Mucosa of rectum (tissue), 2 donors: ENCODE results near the gene ANLN.
"Not testable (repeated sequence)": the region's sequence is repeated elsewhere in the genome, so short reads cannot be mapped to it uniquely, and the experiment has no call there.

Experiments
- H3K27ac ChIP-seq, 2 donors: one replicate each; pipeline ENCODE4 v1.7.0; 2013; ENCODE audit warnings: inconsistent platforms in 2 of 2, low read depth in 2 of 2, low read length in 2 of 2
- H3K27me3 ChIP-seq, 2 donors: one replicate each; pipeline ENCODE4 v1.7.0; 2013; ENCODE audit warnings: low read length in 2 of 2; ENCODE audit not compliant: control insufficient read depth in 2 of 2, insufficient read depth in 2 of 2
- H3K36me3 ChIP-seq, 2 donors: one replicate each; pipeline ENCODE4 v1.7.0; 2013; ENCODE audit warnings: low read length in 2 of 2; ENCODE audit not compliant: control insufficient read depth in 2 of 2, insufficient read depth in 2 of 2
- H3K4me1 ChIP-seq, 2 donors: one replicate each; pipeline ENCODE4 v1.7.0; 2013; ENCODE audit warnings: low read length in 2 of 2, mild to moderate bottlenecking in 1 of 2; ENCODE audit not compliant: control insufficient read depth in 2 of 2, insufficient read depth in 2 of 2
- H3K4me3 ChIP-seq, 2 donors: one replicate each; pipeline ENCODE4 v1.7.0; 2013; ENCODE audit warnings: low read length in 2 of 2
- H3K9ac ChIP-seq, 2 donors: one replicate each; pipeline ENCODE4 v1.7.0; 2013; ENCODE audit warnings: low read length in 2 of 2, low read depth in 1 of 2, mild to moderate bottlenecking in 1 of 2
- H3K9me3 ChIP-seq, 2 donors: one replicate each; pipeline ENCODE4 v1.7.0; 2013; ENCODE audit warnings: low read length in 2 of 2; ENCODE audit not compliant: control insufficient read depth in 2 of 2
- donor health status: healthy.
- donor health status: Normal muscosa, but diverticular disease.

ANLN gene

GRCh38 chr7:36372156-36372555 is 17.5 kb upstream of the ANLN start:
- Histone ChIP-seq H3K36me3 (no peaks in the 10 kb centered on the region), H3K27me3 (no peaks in the 10 kb centered on the region), H3K4me1 (no peaks in the 10 kb centered on the region), H3K4me3 (no peak overlapping the region), H3K27ac (no peak overlapping the region), H3K9me3 (no peaks in the 10 kb centered on the region), H3K9ac (no peak overlapping the region)

DNA sequence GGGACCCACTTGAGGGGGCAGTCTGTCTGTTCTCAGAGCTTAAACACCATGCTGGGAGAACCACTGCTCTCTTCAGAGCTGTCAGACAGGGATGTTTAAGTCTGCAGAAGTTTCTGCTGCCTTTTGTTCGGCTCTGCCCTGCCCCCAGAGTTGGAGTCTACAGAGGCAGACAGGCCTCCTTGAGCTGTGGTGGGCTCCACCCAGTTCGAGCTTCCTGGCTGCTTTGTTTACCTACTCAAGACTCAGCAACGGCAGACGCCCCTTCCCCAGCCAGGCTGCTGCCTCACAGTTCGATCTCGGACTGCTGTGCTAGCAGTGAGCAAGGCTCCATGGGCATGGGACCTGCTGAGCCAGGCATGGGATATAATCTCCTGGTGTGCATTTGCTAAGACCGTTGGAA is 11.1 kb upstream of the ANLN start:
- not testable (repeated sequence) for H3K36me3 ChIP-seq, H3K27me3 ChIP-seq, H3K9ac ChIP-seq, H3K4me1 ChIP-seq, H3K4me3 ChIP-seq, H3K27ac ChIP-seq, H3K9me3 ChIP-seq

DNA sequence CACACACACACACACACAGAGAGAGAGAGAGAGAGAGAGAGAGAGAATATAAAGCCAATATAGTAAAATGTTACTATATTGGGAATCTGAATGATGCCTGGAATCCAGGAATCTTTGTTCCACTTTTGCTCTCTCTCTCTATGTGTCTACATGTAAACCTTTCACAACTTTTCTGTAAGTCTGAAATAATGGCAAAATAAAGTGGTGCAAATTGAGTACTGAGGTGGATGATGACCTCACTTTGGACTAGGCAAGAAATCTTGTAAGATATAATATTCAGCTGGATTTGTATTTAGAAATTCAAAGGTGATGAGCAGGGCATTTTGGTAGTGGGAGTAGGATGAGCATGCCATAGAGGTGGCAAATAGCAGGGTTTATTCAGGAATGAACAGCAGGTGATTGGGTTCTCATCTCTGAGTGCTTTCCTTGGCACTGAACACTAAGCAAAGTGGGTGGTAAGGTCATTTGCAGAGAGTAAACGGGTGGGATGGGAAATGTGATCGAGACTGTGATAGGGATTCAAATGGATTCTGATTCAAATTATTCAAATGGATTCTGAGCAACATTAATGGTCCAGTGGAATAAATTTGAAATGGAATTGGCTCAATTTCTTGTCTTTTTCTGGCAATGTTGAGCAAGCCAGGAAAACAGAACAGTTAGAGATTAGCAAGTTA is 9.7 kb upstream of the ANLN start:
- Histone ChIP-seq H3K36me3 (no peaks in the 10 kb centered on the region), H3K9me3 (no peaks in the 10 kb centered on the region), H3K27ac (no peak overlapping the region), H3K9ac (no peak overlapping the region), H3K4me1 (no peaks in the 10 kb centered on the region), H3K4me3 (no peak overlapping the region), H3K27me3 (no peaks in the 10 kb centered on the region)

DNA sequence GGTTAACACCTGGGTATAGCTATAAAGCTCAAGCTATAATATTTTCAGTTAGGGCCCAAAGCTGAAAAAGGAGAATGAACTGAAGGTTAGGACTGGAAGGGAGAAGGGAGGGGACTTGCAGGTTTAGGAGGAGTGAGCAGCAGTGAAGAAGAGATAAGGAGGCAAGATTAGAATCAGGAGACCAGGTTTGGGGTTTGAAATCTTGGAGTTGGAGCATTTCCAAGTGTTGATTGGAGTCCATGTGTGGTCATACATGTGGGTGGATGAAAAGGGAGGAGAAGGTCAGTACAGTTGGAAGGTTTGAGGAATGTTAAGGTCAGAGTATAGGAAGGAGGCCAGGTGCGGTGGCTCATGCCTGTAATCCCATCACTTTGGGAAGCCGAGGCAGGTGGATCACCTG is 8.6 kb upstream of the ANLN start:
- H3K4me1 ChIP-seq, result no peaks in the 10 kb centered on the region
- no peaks in the 10 kb centered on the region for H3K27me3 ChIP-seq
- H3K36me3 ChIP-seq, result no peaks in the 10 kb centered on the region
- no peak overlapping the region for H3K9ac ChIP-seq
- no peaks in the 10 kb centered on the region for H3K9me3 ChIP-seq
- H3K4me3 ChIP-seq, result no peak overlapping the region
- no peak overlapping the region for H3K27ac ChIP-seq

GRCh38 chr7:36383284-36383683 is 6.4 kb upstream of the ANLN start:
- H3K9me3 ChIP-seq, H3K4me1 ChIP-seq, H3K27ac ChIP-seq, H3K9ac ChIP-seq, H3K4me3 ChIP-seq, H3K36me3 ChIP-seq, H3K27me3 ChIP-seq: not testable (repeated sequence)

DNA sequence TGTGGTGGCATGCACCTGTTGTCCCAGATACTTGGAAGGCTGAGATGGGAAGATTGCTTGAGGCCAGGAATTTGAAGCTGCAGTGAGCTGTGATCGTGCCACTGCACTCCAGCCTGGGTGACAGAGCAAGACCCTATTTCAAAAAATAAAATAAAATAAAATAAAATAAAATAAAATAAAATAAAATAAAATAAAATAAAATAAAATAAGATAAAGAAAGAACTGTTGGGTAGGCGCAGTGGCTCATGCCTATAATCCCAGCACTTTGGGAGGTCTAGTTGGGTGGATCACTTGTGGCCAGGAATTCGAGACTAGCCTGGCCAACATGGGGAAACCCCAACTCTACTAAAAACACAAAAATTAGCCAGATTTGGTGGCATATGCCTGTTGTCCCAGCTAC is 4.0 kb upstream of the ANLN start:
- H3K27me3 ChIP-seq, H3K9me3 ChIP-seq, H3K4me1 ChIP-seq, H3K36me3 ChIP-seq, H3K4me3 ChIP-seq, H3K9ac ChIP-seq, H3K27ac ChIP-seq: not testable (repeated sequence)

DNA sequence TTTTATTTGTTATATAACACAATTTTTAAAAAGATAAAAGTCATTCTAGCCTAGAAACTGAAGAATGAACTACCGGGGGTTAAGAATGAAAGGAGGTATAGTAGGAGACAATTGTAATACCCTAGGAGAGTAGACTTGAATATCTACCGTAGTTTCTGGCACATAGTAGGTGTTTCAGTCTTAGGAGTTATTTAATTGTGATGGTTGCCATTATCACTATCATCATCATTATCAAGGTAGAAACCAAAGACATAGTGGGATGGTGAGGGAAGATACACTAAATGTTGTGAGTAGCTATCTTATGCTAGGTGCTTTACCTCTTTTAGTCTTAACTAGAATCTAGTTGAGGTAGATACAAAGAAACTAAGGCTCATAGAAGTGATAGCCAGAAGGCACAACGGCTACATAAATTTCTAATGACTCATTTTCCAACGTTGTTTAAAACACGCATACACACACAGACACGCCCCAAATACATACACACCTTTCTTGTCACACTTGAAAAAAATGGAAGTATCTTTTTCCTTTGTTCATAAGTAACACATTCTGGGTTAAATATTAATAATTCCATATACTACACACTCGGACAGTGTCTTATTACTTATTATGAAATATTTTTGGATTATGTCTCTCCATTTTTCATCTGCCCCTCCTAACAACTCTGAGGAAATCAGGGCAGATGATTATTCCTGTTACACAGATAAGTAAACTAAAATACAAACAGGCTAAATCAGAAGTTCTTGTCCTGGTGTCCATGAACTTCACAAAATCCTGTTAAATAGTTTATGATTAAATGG is 2.0 kb upstream of the ANLN start:
- Histone ChIP-seq H3K36me3 (no peaks in the 10 kb centered on the region), H3K9ac (no peak overlapping the region), H3K4me3 (no peak overlapping the region), H3K27me3 (no peaks in the 10 kb centered on the region), H3K27ac (peak overlapping the region in 1 of 2 donors; percentile 13), H3K9me3 (no peaks in the 10 kb centered on the region), H3K4me1 (peaks cover 2 to 6% of the 10 kb centered on the region in 2 donors)

DNA sequence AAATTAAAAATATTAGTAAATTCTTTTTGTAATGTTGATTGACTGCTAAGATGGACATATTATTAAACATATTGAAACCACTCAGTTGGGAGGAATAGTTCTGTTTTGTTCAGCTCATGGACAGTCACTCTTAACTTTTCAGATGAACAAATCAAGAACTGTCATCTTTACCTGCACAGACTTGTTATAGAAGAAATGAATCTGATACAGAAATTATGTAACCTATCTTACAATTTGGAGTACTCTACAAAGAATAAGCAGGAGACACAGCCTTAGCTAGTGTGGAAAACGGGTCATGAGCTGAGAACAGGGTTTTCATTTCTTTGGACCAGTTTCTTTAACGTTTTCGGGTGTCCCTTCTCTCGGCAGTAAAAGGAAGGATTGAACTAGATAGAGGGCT is 1.2 kb upstream of the ANLN start:
- H3K4me1 ChIP-seq, result peaks cover 2 to 6% of the 10 kb centered on the region in 2 donors
- H3K27me3 ChIP-seq, result no peaks in the 10 kb centered on the region
- H3K9ac ChIP-seq, result no peak overlapping the region
- peak overlapping the region in 1 of 2 donors; percentile 9 for H3K27ac ChIP-seq
- H3K9me3 ChIP-seq, result no peaks in the 10 kb centered on the region
- H3K4me3 ChIP-seq, result no peak overlapping the region
- no peaks in the 10 kb centered on the region for H3K36me3 ChIP-seq

DNA sequence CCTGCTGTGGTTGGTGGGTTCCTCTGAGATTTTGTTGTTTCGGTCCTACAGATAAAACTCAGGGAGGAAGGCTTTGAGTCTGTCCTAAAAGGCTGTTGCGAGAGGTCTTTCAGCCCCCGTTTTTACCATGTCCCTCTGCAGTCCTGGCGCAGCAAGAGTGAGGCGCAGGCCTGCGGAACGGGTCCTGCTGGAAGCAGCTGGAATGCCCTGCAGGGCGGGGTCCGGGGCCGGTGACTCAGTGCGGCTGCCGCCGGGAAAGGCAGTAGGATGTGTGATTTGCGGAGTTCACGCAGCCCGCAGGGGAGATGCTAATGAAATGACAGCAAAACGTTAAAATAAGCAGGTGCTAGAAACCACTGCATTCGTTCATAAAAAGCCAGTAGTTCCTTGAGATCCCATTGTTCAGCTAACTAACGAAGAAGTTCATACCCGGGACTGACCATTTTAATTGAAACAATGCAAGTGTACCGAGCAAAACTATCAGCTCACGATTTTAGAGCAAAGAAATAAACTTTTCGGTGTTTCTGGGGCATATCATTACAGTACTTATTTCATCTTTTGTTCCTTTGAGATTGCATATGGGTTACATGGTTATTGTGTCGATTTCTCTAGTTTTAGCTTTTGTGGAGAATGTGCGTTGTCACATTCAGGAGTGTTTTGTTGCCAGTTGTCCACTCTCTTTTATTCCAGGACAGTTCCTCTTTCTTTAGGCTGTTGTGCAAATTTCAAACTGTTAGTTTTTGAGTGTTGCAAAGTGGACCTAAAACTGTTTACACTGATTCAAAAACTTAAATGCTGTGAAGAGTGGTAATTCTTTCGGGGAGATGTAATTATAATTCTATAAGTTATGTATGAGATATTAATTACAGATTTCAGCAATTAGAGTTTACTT is 783 bp downstream of the ANLN start:
- Histone ChIP-seq H3K9ac (peak overlapping the region; percentile 63 to 64), H3K9me3 (no peaks in the 10 kb centered on the region), H3K4me3 (peak overlapping the region; percentile 93 to 95), H3K27ac (peak overlapping the region; percentile 53 to 82), H3K36me3 (no peaks in the 10 kb centered on the region), H3K27me3 (no peaks in the 10 kb centered on the region), H3K4me1 (peaks cover 2 to 6% of the 10 kb centered on the region in 2 donors)
